Keratinocyte (primary cell): Measurements from ENCODE around the gene NRM. TPM values are rescaled to one million over a fixed set of nuclear protein-coding genes. Genes with fewer than 3 reads are reported as not detected.

Experiments
- DNase-seq: peaks from one replicate; pipeline ENCODE4 v3.0.0-alpha.2; 2011; ENCODE audit warnings: low read depth, missing footprints, low spot score
- FAIRE-seq: peaks from 2 replicates; lab custom pipeline; 2011; peaks lifted over from hg19 to GRCh38; lab: Jason Lieb, UNC
- H2AFZ ChIP-seq: 2 replicates; pipeline ENCODE4 v1.6.0; 2012; ENCODE audit warnings: low read length, control low read depth, inconsistent platforms; ENCODE audit not compliant: control insufficient read depth
- H3K27ac ChIP-seq: 2 replicates; pipeline ENCODE4 v1.5.1; 2011; ENCODE audit warnings: low read length; ENCODE audit not compliant: control insufficient read depth, insufficient read depth
- H3K27me3 ChIP-seq: 3 replicates; pipeline ENCODE4 v1.6.0; 2011; ENCODE audit warnings: low read length; ENCODE audit not compliant: control insufficient read depth, insufficient read depth; ENCODE audit errors: extremely low read depth
- H3K36me3 ChIP-seq, 2 experiments: 2 replicates in 1 of 2; 3 replicates in 1 of 2; pipeline ENCODE4 v1.5.1; 2011; ENCODE audit warnings: low read length in 2 of 2, mild to moderate bottlenecking in 1 of 2; ENCODE audit not compliant: control insufficient read depth in 2 of 2, insufficient read depth in 2 of 2; ENCODE audit errors: extremely low read depth in 1 of 2
- H3K4me1 ChIP-seq: 3 replicates; pipeline ENCODE4 v1.5.1; 2011; ENCODE audit warnings: low read length; ENCODE audit not compliant: control insufficient read depth, insufficient read depth; ENCODE audit errors: extremely low read depth
- H3K4me2 ChIP-seq: 3 replicates; pipeline ENCODE4 v1.6.0; 2011; ENCODE audit warnings: low read depth, low read length; ENCODE audit not compliant: control insufficient read depth, insufficient read depth; ENCODE audit errors: extremely low read depth
- H3K4me3 ChIP-seq, 3 experiments: fragments of 200-600 bp in 1 of 3; sonication (generic) in 1 of 3; 2 replicates in 2 of 3; 3 replicates in 1 of 3; pipeline ENCODE4 v1.5.1; 2011 to 2016; ENCODE audit warnings: low read length in 3 of 3, mild to moderate bottlenecking in 3 of 3, control low read depth in 2 of 3, inconsistent platforms in 1 of 3, low read depth in 1 of 3, mixed read lengths in 1 of 3, mixed run types in 1 of 3, moderate library complexity in 1 of 3; ENCODE audit not compliant: control insufficient read depth in 2 of 3, insufficient read depth in 2 of 3; ENCODE audit errors: extremely low read depth in 1 of 3
- H3K79me2 ChIP-seq: 2 replicates; pipeline ENCODE4 v1.6.0; 2012; ENCODE audit warnings: low read length; ENCODE audit not compliant: control insufficient read depth, insufficient read depth
- H3K9ac ChIP-seq: 3 replicates; pipeline ENCODE4 v1.6.0; 2011; ENCODE audit warnings: low read length; ENCODE audit not compliant: control insufficient read depth, insufficient read depth; ENCODE audit errors: extremely low read depth
- H3K9me1 ChIP-seq: 3 replicates; pipeline ENCODE4 v1.6.0; 2011; ENCODE audit warnings: low read length; ENCODE audit not compliant: control insufficient read depth, insufficient read depth; ENCODE audit errors: extremely low read depth
- H3K9me3 ChIP-seq: 2 replicates; pipeline ENCODE4 v1.5.1; 2012; ENCODE audit warnings: low read depth, low read length; ENCODE audit not compliant: control insufficient read depth
- H4K20me1 ChIP-seq: 3 replicates; pipeline ENCODE4 v1.6.0; 2011; ENCODE audit warnings: low read length; ENCODE audit not compliant: control insufficient read depth, insufficient read depth; ENCODE audit errors: extremely low read depth
- CTCF ChIP-seq, 3 experiments: IDR thresholded peaks in 1 of 3; conservative IDR thresholded peaks in 1 of 3; optimal IDR thresholded peaks in 1 of 3; 2 replicates in 2 of 3; 3 replicates in 1 of 3; pipeline versions ENCODE3 to v1.5.1; 2011; ENCODE audit warnings: low read length in 3 of 3, mild to moderate bottlenecking in 3 of 3, moderate library complexity in 2 of 3, control low read depth in 1 of 3, inconsistent platforms in 1 of 3; ENCODE audit not compliant: insufficient read depth in 2 of 3; ENCODE audit errors: extremely low read depth in 1 of 3
- EZH2 ChIP-seq: IDR thresholded peaks from one replicate; pipeline ENCODE4 v1.6.1; 2012; ENCODE audit warnings: inconsistent platforms, mild to moderate bottlenecking, low read length, moderate library complexity
- dilution Hi-C: fragments of 300-500 bp; cut with MboI; formaldehyde crosslinking; loops from one replicate; pipeline ENCODE4 v1.7.0; 2020; ENCODE audit warnings: low sequenced_read_pairs; ENCODE audit not compliant: extremely low pct_ligation_motif_present
- polyA plus RNA-seq, 5 experiments: library from polyadenylated mRNA; depleted of rRNA in 3 of 5; stranded (reverse) in 3 of 5; stranded (forward) in 1 of 5; unstranded in 1 of 5; fragments of >200 nt; gene quantifications; 1 replicate in 1 of 5; 2 replicates in 3 of 5; 3 replicates in 1 of 5; pipeline versions ENCODE4 v1.2.1 to v1.2.3, GENCODE V29; 2011 to 2012; ENCODE audit warnings: missing spikeins in 2 of 5, low read depth in 1 of 5, low replicate concordance in 1 of 5

NRM gene
- polyA plus RNA-seq, 1 donor (not counting 4 experiments of a cell fraction or from before 2014, with no cell fraction given): 7.0 TPM

GRCh38 chr6:30700340-30700739 lies 9.6 kb upstream of the NRM start:
- no peak overlapping the region for H3K4me2 ChIP-seq
- no peaks in the 10 kb centered on the region for H4K20me1 ChIP-seq
- no peaks in the 10 kb centered on the region for H3K9me3 ChIP-seq
- dilution Hi-C loops: no loop called here
- no peak overlapping the region for H3K9ac ChIP-seq
- no peaks in the 10 kb centered on the region for H3K27me3 ChIP-seq
- H3K4me1 ChIP-seq: peaks cover under 1% of the 10 kb centered on the region
- H3K79me2 ChIP-seq: no peaks in the 10 kb centered on the region
- no peaks in the 10 kb centered on the region for H3K9me1 ChIP-seq
- no peak overlapping the region for H3K4me3 ChIP-seq
- no peak overlapping the region for H3K27ac ChIP-seq
- DNase-seq (no peak), FAIRE-seq (no peak)
- peaks cover 6 to 8% of the 10 kb centered on the region in 2 experiments for H3K36me3 ChIP-seq
- TF ChIP-seq EZH2: no peak
- no peak for TF ChIP-seq CTCF (optimal IDR thresholded peaks at IDR 0.05 in 1 of 3, IDR thresholded peaks at IDR 0.05 in 1 of 3, conservative IDR thresholded peaks at IDR 0.05 in 1 of 3; ENCODE audit: extremely low read depth in 1 of 3, insufficient read depth in 2 of 3, low read length in 3 of 3)
- no peak overlapping the region for H2AFZ ChIP-seq

- no peaks in the 10 kb centered on the region for H3K27me3 ChIP-seq
- no peak overlapping the region for H3K4me2 ChIP-seq
- FAIRE-seq: no peak
- H3K36me3 ChIP-seq: no peaks in the 10 kb centered on the region
- no peaks in the 10 kb centered on the region for H3K9me3 ChIP-seq
- dilution Hi-C loops: no loop called here
- no peak overlapping the region for H3K9ac ChIP-seq
- no peak overlapping the region for H3K4me3 ChIP-seq
- no peaks in the 10 kb centered on the region for H3K79me2 ChIP-seq
- no peaks in the 10 kb centered on the region for H4K20me1 ChIP-seq
- no peak overlapping the region for H3K27ac ChIP-seq
- peaks cover 10% of the 10 kb centered on the region for H3K4me1 ChIP-seq
- no peak for DNase-seq
- H2AFZ ChIP-seq: no peak overlapping the region
- no peaks in the 10 kb centered on the region for H3K9me1 ChIP-seq
- TF ChIP-seq EZH2: no peak
- no peak for TF ChIP-seq CTCF (optimal IDR thresholded peaks at IDR 0.05 in 1 of 3, IDR thresholded peaks at IDR 0.05 in 1 of 3, conservative IDR thresholded peaks at IDR 0.05 in 1 of 3; ENCODE audit: extremely low read depth in 1 of 3, insufficient read depth in 2 of 3, low read length in 3 of 3)
Observed at GRCh38 chr6:30696432-30696831, 5.6 kb upstream of the NRM start.
